Brain microvascular endothelial cell (primary cell): Measurements from ENCODE around the gene NRXN3.

Source experiments
- DNase-seq: peaks from one replicate; pipeline ENCODE4 v3.0.0-alpha.2; 2020
- H3K27ac ChIP-seq: fragments of 250-450 bp; sonication (Bioruptor Pico); 2 replicates; pipeline ENCODE4 v1.5.1; 2020; ENCODE audit warnings: mild to moderate bottlenecking, moderate library complexity
- H3K27me3 ChIP-seq: fragments of 250-450 bp; sonication (Bioruptor Pico); replicated peaks from 2 replicates; pipeline ENCODE4 v1.5.1; 2020; ENCODE audit warnings: mild to moderate bottlenecking
- H3K36me3 ChIP-seq: fragments of 250-450 bp; sonication (Bioruptor Pico); replicated peaks from 2 replicates; pipeline ENCODE4 v1.5.1; 2020; ENCODE audit warnings: mild to moderate bottlenecking
- H3K4me3 ChIP-seq: 2 replicates; pipeline ENCODE4 v1.5.1; 2011; ENCODE audit warnings: low read depth, mild to moderate bottlenecking, control low read depth, low read length, moderate library complexity
- in situ Hi-C: cut with HindIII; loops from 2 replicates; pipeline ENCODE4 v1.10.0; 2017; ENCODE audit warnings: low sequenced_read_pairs, low pct_ligation_motif_present
- TF ChIP-seq, protein P1 (sequence below): IDR thresholded peaks from 2 replicates; pipeline ENCODE4 v1.5.1; 2011; ENCODE audit warnings: low read depth, mild to moderate bottlenecking, moderate library complexity, low read length, control low read depth, inconsistent platforms; ENCODE audit errors: missing control alignments

NRXN3 gene

DNA sequence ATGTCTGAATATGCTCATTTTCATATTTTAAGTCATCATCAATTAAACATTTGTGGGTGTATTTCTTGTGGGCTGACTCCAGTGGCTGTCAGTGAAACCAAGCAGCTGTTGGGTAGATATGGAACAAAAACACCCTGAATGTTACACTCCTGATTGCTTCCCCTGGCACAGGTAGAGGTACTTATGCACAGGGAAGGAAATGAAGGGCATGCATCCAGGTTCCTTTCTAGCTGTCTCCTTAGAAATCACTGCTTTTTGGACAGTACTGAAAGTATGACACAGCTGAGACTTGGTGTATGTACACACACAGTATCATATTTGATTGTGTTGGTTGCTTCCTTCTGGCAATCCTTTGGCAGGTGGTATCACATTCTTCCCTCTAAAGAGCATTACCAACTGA lies 1034.4 kb downstream of the NRXN3 start:
- H3K36me3 ChIP-seq: no peaks in the 10 kb centered on the region
- TF ChIP-seq, protein P1, sequence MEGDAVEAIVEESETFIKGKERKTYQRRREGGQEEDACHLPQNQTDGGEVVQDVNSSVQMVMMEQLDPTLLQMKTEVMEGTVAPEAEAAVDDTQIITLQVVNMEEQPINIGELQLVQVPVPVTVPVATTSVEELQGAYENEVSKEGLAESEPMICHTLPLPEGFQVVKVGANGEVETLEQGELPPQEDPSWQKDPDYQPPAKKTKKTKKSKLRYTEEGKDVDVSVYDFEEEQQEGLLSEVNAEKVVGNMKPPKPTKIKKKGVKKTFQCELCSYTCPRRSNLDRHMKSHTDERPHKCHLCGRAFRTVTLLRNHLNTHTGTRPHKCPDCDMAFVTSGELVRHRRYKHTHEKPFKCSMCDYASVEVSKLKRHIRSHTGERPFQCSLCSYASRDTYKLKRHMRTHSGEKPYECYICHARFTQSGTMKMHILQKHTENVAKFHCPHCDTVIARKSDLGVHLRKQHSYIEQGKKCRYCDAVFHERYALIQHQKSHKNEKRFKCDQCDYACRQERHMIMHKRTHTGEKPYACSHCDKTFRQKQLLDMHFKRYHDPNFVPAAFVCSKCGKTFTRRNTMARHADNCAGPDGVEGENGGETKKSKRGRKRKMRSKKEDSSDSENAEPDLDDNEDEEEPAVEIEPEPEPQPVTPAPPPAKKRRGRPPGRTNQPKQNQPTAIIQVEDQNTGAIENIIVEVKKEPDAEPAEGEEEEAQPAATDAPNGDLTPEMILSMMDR: no peak
- in situ Hi-C loops: no loop called here
- no peak for DNase-seq
- H3K27me3 ChIP-seq: no peaks in the 10 kb centered on the region
- H3K4me3 ChIP-seq: no peak overlapping the region
- H3K27ac ChIP-seq: no peak overlapping the region

DNA sequence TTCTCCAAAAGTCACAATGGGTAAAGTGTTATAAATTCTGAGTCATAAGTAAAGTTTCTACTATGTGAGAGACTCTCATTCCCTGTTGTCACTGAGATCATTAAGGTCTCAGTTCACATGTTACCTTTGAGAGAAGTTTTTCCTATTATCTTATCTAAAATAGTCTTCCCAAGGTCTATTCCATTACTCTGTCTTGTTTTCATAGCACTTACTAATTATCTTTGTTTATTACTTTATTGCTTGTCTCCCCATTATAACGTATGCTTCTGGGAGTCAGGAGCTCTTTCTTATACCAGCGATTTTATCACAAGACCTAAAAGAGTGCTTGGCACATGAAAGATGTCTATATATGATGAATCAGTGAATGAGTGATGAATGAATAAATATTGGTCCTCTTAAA lies 1039.2 kb downstream of the NRXN3 start:
- Histone ChIP-seq H3K4me3 (no peak overlapping the region), H3K27me3 (no peaks in the 10 kb centered on the region), H3K36me3 (no peaks in the 10 kb centered on the region), H3K27ac (no peak overlapping the region)
- in situ Hi-C loops: no loop called here
- TF ChIP-seq, protein P1: no peak
- no peak for DNase-seq

DNA sequence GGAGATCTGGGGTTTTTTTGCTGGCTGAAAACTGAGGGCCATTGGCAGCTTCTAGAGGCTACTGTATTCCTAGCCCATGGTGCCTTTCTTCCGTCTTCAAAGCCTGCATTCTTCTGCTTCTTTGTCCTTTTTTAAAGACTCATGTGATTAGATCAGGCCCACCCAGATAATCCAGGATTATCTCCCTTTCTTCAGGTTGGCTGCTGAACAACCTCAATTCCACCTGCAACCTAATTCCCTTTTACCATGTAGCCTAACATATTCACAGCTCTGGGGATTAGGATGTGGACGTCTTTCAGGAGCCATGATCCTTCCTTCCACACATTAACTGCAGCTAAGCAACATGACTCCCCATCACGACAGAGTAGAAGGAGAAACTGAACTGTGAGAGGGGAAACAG lies 1055.6 kb downstream of the NRXN3 start:
- Histone ChIP-seq H3K36me3 (no peaks in the 10 kb centered on the region), H3K27me3 (no peaks in the 10 kb centered on the region), H3K27ac (no peak overlapping the region), H3K4me3 (no peak overlapping the region)
- no peak for DNase-seq
- TF ChIP-seq, protein P1: no peak
- in situ Hi-C loops: no loop called here

DNA sequence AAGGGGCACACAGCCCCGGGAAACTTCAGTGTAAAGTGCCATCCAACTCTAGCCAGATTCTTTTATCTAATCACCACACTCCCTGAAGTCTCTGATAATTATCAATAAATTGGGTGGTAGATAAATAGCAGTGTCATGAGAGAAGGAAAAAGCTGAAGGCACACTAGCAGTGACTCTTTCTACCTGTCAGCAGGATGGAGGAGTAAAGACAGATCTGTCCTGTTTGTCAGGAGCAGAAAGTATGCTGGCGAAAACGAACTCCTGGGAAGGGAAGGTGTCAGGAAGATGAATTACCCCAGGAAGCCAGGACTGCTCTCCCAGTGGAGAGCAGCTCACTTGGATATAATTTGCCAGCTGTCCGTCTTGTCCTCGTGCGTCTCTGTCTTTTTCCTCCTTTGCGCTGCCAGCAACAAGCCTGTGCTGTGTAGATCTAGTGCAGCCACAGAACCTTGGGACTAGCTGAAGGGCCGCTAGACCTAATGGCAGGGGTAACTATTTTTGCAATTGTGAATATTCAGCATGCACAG lies 1059.3 kb downstream of the NRXN3 start:
- H3K36me3 ChIP-seq: no peaks in the 10 kb centered on the region
- TF ChIP-seq, protein P1: no peak
- no peak overlapping the region for H3K27ac ChIP-seq
- in situ Hi-C loops: no loop called here
- H3K27me3 ChIP-seq: no peaks in the 10 kb centered on the region
- no peak for DNase-seq
- no peak overlapping the region for H3K4me3 ChIP-seq

DNA sequence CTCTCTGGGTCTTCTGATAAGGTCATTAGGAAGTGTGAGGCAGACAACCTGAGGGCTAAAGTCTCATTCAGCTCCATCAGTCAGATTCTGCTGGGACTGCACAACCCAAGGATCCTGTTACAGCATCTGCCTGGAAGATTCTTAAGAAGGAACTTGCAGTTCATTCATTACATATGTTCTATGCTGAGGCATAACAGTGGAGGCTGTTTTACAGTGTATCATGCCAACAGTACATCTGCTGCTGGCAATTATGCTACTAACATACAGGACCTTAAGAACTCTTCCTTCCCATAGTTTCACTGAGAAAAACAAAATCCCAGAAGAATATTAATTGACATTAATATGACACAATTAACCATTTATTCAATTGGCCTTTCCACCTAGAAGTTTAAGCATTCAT lies 1072.5 kb downstream of the NRXN3 start:
- no peaks in the 10 kb centered on the region for H3K36me3 ChIP-seq
- no peak for DNase-seq
- H3K27ac ChIP-seq: no peak overlapping the region
- no peak overlapping the region for H3K4me3 ChIP-seq
- TF ChIP-seq, protein P1: no peak
- H3K27me3 ChIP-seq: no peaks in the 10 kb centered on the region
- in situ Hi-C loops: no loop called here

DNA sequence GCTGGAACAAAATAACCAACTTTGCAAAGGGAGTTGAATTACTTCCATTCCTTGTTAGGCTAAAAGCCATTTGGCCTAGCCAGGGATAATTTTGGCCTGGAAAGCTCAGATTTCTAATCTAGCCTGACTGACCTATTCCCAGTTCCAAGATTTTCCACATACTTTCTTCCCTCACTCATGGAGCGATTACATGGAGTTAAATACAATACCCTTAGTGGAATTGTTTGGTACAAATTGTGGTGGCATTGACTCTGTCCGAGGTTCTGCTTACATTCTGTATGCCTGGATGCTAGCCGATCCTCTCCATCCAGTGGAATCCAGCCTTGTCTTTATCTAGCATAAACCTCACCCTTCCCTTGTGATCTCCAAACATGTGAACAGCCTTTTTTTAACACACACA lies 1076.0 kb downstream of the NRXN3 start:
- DNase-seq: no peak

More for the DNA sequence above, 1076.0 kb downstream of the NRXN3 start:
- TF ChIP-seq, protein P1: no peak
- in situ Hi-C loops: no loop called here
- H3K27me3 ChIP-seq: no peaks in the 10 kb centered on the region
- H3K36me3 ChIP-seq: no peaks in the 10 kb centered on the region
- H3K27ac ChIP-seq: no peak overlapping the region
- H3K4me3 ChIP-seq: no peak overlapping the region
